GM21381 (cell line): ENCODE results near the gene NOP9.
A peak's percentile ranks its signal among the peaks of the same experiment; 100 is the strongest.

Source experiments
- ATAC-seq: cut with Tn5 transposase; IDR thresholded peaks from one replicate; pipeline ENCODE4 v1.9.1; 2021; ENCODE audit warnings: mild to moderate bottlenecking, moderate library complexity; ENCODE audit not compliant: unreplicated experiment

NOP9 gene

GRCh38 chr14:24262821-24263733 is 36.6 kb upstream of the NOP9 start, which contains the start of gene TGM1:
TSS of gene TGM1 (minus strand) at chr14:24263177. CDS start at chr14:24262352, 825 bp downstream.
- ATAC-seq = no peak

- no peak for ATAC-seq
Measured at GRCh38 chr14:24263848-24264247, 35.8 kb upstream of the NOP9 start.

GRCh38 chr14:24264298-24264697 is 35.4 kb upstream of the NOP9 start:
- no peak for ATAC-seq

- ATAC-seq = no peak
Measured at GRCh38 chr14:24266344-24267244, 33.1 kb upstream of the NOP9 start.

- no peak for ATAC-seq
Measured at GRCh38 chr14:24267516-24267915, 32.1 kb upstream of the NOP9 start.

GRCh38 chr14:24268225-24268624 is 31.4 kb upstream of the NOP9 start:
- no peak for ATAC-seq

- ATAC-seq = no peak
Measured at GRCh38 chr14:24269368-24269767, 30.3 kb upstream of the NOP9 start.

GRCh38 chr14:24269910-24270536 is 29.6 kb upstream of the NOP9 start:
- ATAC-seq = no peak

- no peak for ATAC-seq
Measured at GRCh38 chr14:24270537-24271133, 29.0 kb upstream of the NOP9 start.

GRCh38 chr14:24271134-24271833 is 28.4 kb upstream of the NOP9 start, which contains the start of gene RABGGTA:
TSS of gene RABGGTA (minus strand) at chr14:24271597. CDS start at chr14:24271115, 482 bp downstream.
- ATAC-seq = peak; percentile 84

GRCh38 chr14:24271834-24272263 is 27.8 kb upstream of the NOP9 start:
- ATAC-seq = no peak

- ATAC-seq = no peak
Measured at GRCh38 chr14:24272467-24272866, 27.2 kb upstream of the NOP9 start.

- ATAC-seq = no peak
Measured at GRCh38 chr14:24273422-24273998, 26.1 kb upstream of the NOP9 start.

GRCh38 chr14:24274101-24274543 is 25.5 kb upstream of the NOP9 start:
- ATAC-seq = peak; percentile 34

GRCh38 chr14:24277071-24277470 is 22.6 kb upstream of the NOP9 start:
- ATAC-seq = no peak

- ATAC-seq = no peak
Measured at GRCh38 chr14:24277606-24278321, 21.9 kb upstream of the NOP9 start.

- ATAC-seq = no peak
Measured at GRCh38 chr14:24278424-24278823, 21.2 kb upstream of the NOP9 start.

GRCh38 chr14:24279301-24280186 is 20.1 kb upstream of the NOP9 start:
- ATAC-seq = no peak
